A673 (cell line): ENCODE data around the gene TAS2R16.

Experiments
- EZH2 ChIP-seq: fragments of 200-600 bp; sonication (generic); IDR thresholded peaks from 2 replicates; pipeline ENCODE4 v1.6.1; 2017; ENCODE audit warnings: borderline replicate concordance, low read depth, mild to moderate bottlenecking, mixed read lengths, antibody characterized with exemption, low read length; ENCODE audit not compliant: poor library complexity, severe bottlenecking
- TF ChIP-seq, protein P1 (sequence below): fragments of 300-800, 200-600 bp; sonication (generic); conservative IDR thresholded peaks from 2 replicates; pipeline ENCODE4 v1.5.1; 2017; ENCODE audit warnings: low read depth, mild to moderate bottlenecking, antibody characterized with exemption, low read length, moderate library complexity, mixed read lengths

DNA sequence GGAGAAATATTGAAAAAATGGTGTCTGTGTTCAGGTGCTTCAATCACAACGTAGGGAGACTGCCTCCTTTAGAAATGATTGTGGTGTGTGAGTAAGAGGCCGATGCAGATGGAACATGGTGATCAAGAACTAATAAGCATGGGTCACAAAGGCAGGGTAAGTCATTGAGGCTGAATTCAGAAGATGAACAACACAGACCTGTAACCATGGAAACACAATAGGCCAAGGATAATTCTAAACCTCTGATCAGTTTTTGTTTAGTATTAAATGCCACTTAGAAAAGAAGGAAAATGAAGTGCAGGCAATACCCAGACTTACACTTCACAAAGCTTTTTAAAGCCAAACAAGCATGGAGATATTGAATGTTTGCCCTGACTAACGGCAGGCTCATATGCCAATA lies 32.8 kb upstream of the TAS2R16 start:
- TF ChIP-seq, protein P1, sequence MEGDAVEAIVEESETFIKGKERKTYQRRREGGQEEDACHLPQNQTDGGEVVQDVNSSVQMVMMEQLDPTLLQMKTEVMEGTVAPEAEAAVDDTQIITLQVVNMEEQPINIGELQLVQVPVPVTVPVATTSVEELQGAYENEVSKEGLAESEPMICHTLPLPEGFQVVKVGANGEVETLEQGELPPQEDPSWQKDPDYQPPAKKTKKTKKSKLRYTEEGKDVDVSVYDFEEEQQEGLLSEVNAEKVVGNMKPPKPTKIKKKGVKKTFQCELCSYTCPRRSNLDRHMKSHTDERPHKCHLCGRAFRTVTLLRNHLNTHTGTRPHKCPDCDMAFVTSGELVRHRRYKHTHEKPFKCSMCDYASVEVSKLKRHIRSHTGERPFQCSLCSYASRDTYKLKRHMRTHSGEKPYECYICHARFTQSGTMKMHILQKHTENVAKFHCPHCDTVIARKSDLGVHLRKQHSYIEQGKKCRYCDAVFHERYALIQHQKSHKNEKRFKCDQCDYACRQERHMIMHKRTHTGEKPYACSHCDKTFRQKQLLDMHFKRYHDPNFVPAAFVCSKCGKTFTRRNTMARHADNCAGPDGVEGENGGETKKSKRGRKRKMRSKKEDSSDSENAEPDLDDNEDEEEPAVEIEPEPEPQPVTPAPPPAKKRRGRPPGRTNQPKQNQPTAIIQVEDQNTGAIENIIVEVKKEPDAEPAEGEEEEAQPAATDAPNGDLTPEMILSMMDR, result no peak
- no peak for TF ChIP-seq EZH2
